Endothelial cell of umbilical vein (primary cell): ENCODE measurements around the gene LRIF1. TPM values are rescaled to one million over a fixed set of nuclear protein-coding genes. Genes with fewer than 3 reads are reported as not detected.

Source experiments
- BruUV-seq: library from RNA; stranded (reverse); fragments of 400-500 nt; replicated peaks from 2 replicates; lab custom pipeline; 2021; lab: Mats Ljungman, UMichigan
- CTCF ChIA-PET: fragments of 300-600, 350-600 bp; sonication (Branson Sonifier 250); formaldehyde crosslinking; loops from one replicate; lab custom pipeline; 2021; ENCODE audit warnings: antibody characterized with exemption, inconsistent platforms; lab: Charles Lee
- POLR2A ChIA-PET: fragments of 300-600, 350-600 bp; sonication (Branson Sonifier 250); formaldehyde crosslinking; loops from one replicate; lab custom pipeline; 2021; ENCODE audit warnings: antibody characterized with exemption, inconsistent platforms; lab: Charles Lee
- DNase-seq: peaks from one replicate; pipeline ENCODE4 v3.0.0-alpha.2; 2011; ENCODE audit warnings: low read depth, low spot score
- FAIRE-seq: peaks from 2 replicates; lab custom pipeline; 2011; peaks lifted over from hg19 to GRCh38; lab: Jason Lieb, UNC
- H2AFZ ChIP-seq: 2 replicates; pipeline ENCODE4 v1.6.0; 2012; ENCODE audit warnings: low read depth, low read length, control low read depth, inconsistent platforms
- H3K27ac ChIP-seq: 2 replicates; pipeline ENCODE4 v1.5.1; 2011; ENCODE audit warnings: low read depth, mild to moderate bottlenecking, control low read depth, low read length, moderate library complexity; ENCODE audit not compliant: insufficient read depth
- H3K27me3 ChIP-seq, 2 experiments: 2 replicates each; pipeline versions ENCODE4 v1.6.0 to v1.6.1; 2011; ENCODE audit warnings: low read length in 2 of 2, mixed read lengths in 1 of 2; ENCODE audit not compliant: control insufficient read depth in 2 of 2, insufficient read depth in 2 of 2
- H3K36me3 ChIP-seq, 2 experiments: 2 replicates in 1 of 2; 3 replicates in 1 of 2; pipeline ENCODE4 v1.5.1; 2011; ENCODE audit warnings: low read length in 2 of 2, mild to moderate bottlenecking in 1 of 2, moderate library complexity in 1 of 2; ENCODE audit not compliant: control insufficient read depth in 2 of 2, insufficient read depth in 2 of 2; ENCODE audit errors: extremely low read depth in 1 of 2
- H3K4me1 ChIP-seq: 3 replicates; pipeline ENCODE4 v1.5.1; 2011; ENCODE audit warnings: mild to moderate bottlenecking, low read length; ENCODE audit not compliant: control insufficient read depth, insufficient read depth; ENCODE audit errors: extremely low read depth
- H3K4me2 ChIP-seq: 2 replicates; pipeline ENCODE4 v1.6.1; 2011; ENCODE audit warnings: low read length, control low read depth, mixed read lengths; ENCODE audit not compliant: insufficient read depth
- H3K4me3 ChIP-seq, 3 experiments: fragments of 200-600 bp in 1 of 3; sonication (generic), shearing (Covaris generic) in 1 of 3; replicated peaks in 1 of 3; 2 replicates each; pipeline ENCODE4 v1.5.1; 2011 to 2016; ENCODE audit warnings: control low read depth in 3 of 3, low read length in 3 of 3, mild to moderate bottlenecking in 2 of 3, inconsistent platforms in 1 of 3, low read depth in 1 of 3, moderate library complexity in 1 of 3; ENCODE audit not compliant: insufficient read depth in 1 of 3
- H3K79me2 ChIP-seq: 2 replicates; pipeline ENCODE4 v1.6.0; 2012; ENCODE audit warnings: low read length, inconsistent platforms; ENCODE audit not compliant: control insufficient read depth, insufficient read depth
- H3K9ac ChIP-seq: replicated peaks from 2 replicates; pipeline ENCODE3; 2011; ENCODE audit warnings: low read length, control low read depth; ENCODE audit not compliant: insufficient read depth; ENCODE audit errors: extremely low read depth
- H3K9me1 ChIP-seq: replicated peaks from 3 replicates; pipeline ENCODE4 v1.6.0; 2011; ENCODE audit warnings: mild to moderate bottlenecking, low read length; ENCODE audit not compliant: control insufficient read depth, insufficient read depth; ENCODE audit errors: extremely low read depth
- H3K9me3 ChIP-seq: replicated peaks from 2 replicates; pipeline ENCODE4 v1.5.1; 2012; ENCODE audit warnings: low read length, inconsistent platforms; ENCODE audit not compliant: control insufficient read depth, insufficient read depth
- H4K20me1 ChIP-seq: replicated peaks from 2 replicates; pipeline ENCODE3; 2011; ENCODE audit warnings: mild to moderate bottlenecking, low read length; ENCODE audit not compliant: control insufficient read depth, insufficient read depth; ENCODE audit errors: extremely low read depth
- CTCF ChIP-seq, 2 donors: IDR thresholded peaks; 1 replicate in 1 of 2; 2 replicates in 1 of 2; pipeline ENCODE4 v1.5.1; 2011; ENCODE audit warnings: low read length in 2 of 2, mild to moderate bottlenecking in 2 of 2, moderate library complexity in 2 of 2, control low read depth in 1 of 2, inconsistent platforms in 1 of 2, low read depth in 1 of 2; ENCODE audit not compliant: insufficient read depth in 1 of 2; ENCODE audit errors: extremely low read depth in 1 of 2
- EZH2 ChIP-seq: IDR thresholded peaks from 2 replicates; pipeline ENCODE4 v1.6.1; 2012; ENCODE audit warnings: borderline replicate concordance, low read depth, mild to moderate bottlenecking, moderate library complexity, low read length, inconsistent platforms; ENCODE audit not compliant: severe bottlenecking
- FOS ChIP-seq: IDR thresholded peaks from 2 replicates; pipeline ENCODE4 v1.6.1; 2011; ENCODE audit warnings: mild to moderate bottlenecking, low read length, moderate library complexity, borderline replicate concordance; ENCODE audit not compliant: insufficient read depth
- GATA2 ChIP-seq: IDR thresholded peaks from 2 replicates; pipeline ENCODE4 v1.7.0; 2011; ENCODE audit warnings: low read depth, mild to moderate bottlenecking, moderate library complexity, mixed read lengths, low read length; ENCODE audit not compliant: insufficient read length, insufficient read depth
- JUN ChIP-seq: IDR thresholded peaks from 2 replicates; pipeline ENCODE4 v1.6.1; 2011; ENCODE audit warnings: borderline replicate concordance, low read depth; ENCODE audit not compliant: insufficient read length, insufficient read depth
- MYC ChIP-seq: IDR thresholded peaks from one replicate; pipeline ENCODE4 v1.6.1; 2011; ENCODE audit warnings: mild to moderate bottlenecking, low read depth, low read length
- POLR2A ChIP-seq: IDR thresholded peaks from 2 replicates; pipeline ENCODE4 v1.6.1; 2012; ENCODE audit warnings: low read depth, mild to moderate bottlenecking, control low read depth, low read length
- POLR2AphosphoS5 ChIP-seq: IDR thresholded peaks from 2 replicates; pipeline ENCODE4 v1.6.1; 2012; ENCODE audit warnings: low read depth, mild to moderate bottlenecking, control low read depth, low read length, moderate library complexity; ENCODE audit not compliant: insufficient read depth
- dilution Hi-C: fragments of 300-500 bp; cut with MboI; formaldehyde crosslinking; loops from one replicate; pipeline ENCODE4 v1.15.0; 2019; ENCODE audit warnings: low sequenced_read_pairs; ENCODE audit not compliant: extremely low pct_ligation_motif_present
- intact Hi-C: fragments of 100-400 bp; cut with micrococcal nuclease; formaldehyde crosslinking; loops from one replicate; pipeline ENCODE4 v1.10.0; 2022
- polyA plus RNA-seq, 4 experiments: library from polyadenylated mRNA; depleted of rRNA in 3 of 4; stranded (reverse) in 3 of 4; unstranded in 1 of 4; fragments of >200 nt; gene quantifications; 2 replicates each; pipeline versions ENCODE4 v1.2.1 to v1.2.3, GENCODE V29; 2011 to 2012; ENCODE audit warnings: missing spikeins in 1 of 4
- total RNA-seq: library from RNA; stranded (reverse); gene quantifications from 2 replicates; pipeline ENCODE4 v1.2.3, GENCODE V29; 2021
- TF ChIP-seq, protein P1 (sequence below): IDR thresholded peaks from 2 replicates; pipeline ENCODE4 v1.6.1; 2011; ENCODE audit not compliant: insufficient read depth, insufficient read length

LRIF1 gene
- total and polyA plus RNA-seq, 2 donors (not counting 3 experiments of a cell fraction or from before 2014, with no cell fraction given) = 3.5 to 13.0 TPM

- H3K9me1 ChIP-seq = no peaks in the 10 kb centered on the region
- BruUV-seq = no TSS peak
- ChIA-PET POLR2A (no interaction called here), CTCF (no interaction called here)
- dilution Hi-C loops (no loop called here), intact Hi-C loops (loop anchor here (10.0 kb wide), 1 partner anchor 768 kb away; the partner anchor contains the start of gene INKA2)
- no peaks in the 10 kb centered on the region for H4K20me1 ChIP-seq
- no peak for FAIRE-seq
- H3K4me1 ChIP-seq = peaks cover 11% of the 10 kb centered on the region
- H2AFZ ChIP-seq = no peak overlapping the region
- H3K27ac ChIP-seq = no peak overlapping the region
- no peaks in the 10 kb centered on the region for H3K36me3 ChIP-seq
- peaks cover 4 to 6% of the 10 kb centered on the region in 2 experiments for H3K27me3 ChIP-seq
- no peaks in the 10 kb centered on the region for H3K9me3 ChIP-seq
- H3K4me3 ChIP-seq = no peak overlapping the region
- DNase-seq = no peak
- peaks cover 7% of the 10 kb centered on the region for H3K79me2 ChIP-seq
- no peak overlapping the region for H3K9ac ChIP-seq
- H3K4me2 ChIP-seq = no peak overlapping the region
- TF ChIP-seq CTCF (IDR thresholded peaks at IDR 0.05; ENCODE audit: extremely low read depth in 1 of 2, insufficient read depth in 1 of 2, low read depth in 1 of 2, low read length in 2 of 2) (no peak), GATA2 (no peak), FOS (no peak), JUN (no peak), POLR2A (no peak), EZH2 (no peak), MYC (no peak), POLR2AphosphoS5 (no peak)
- TF ChIP-seq, protein P1, sequence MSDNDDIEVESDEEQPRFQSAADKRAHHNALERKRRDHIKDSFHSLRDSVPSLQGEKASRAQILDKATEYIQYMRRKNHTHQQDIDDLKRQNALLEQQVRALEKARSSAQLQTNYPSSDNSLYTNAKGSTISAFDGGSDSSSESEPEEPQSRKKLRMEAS = no peak
Measured at GRCh38 chr1:110967256-110967655, 3.5 kb upstream of the LRIF1 start.
